ENCODE measurements around the gene CPLX4.
"Not testable (repeated sequence)": the region's sequence is repeated elsewhere in the genome, so short reads cannot be mapped to it uniquely, and the experiment has no call there.

The CPLX4 gene

GRCh38 chr18:59269563-59270119, 48.8 kb downstream of the CPLX4 start:
- DNase-seq (ENCODE audit: low spot score) = no peak

- peak; percentile 7 for DNase-seq (ENCODE audit: low spot score)
These were observed 49.5 kb downstream of the CPLX4 start for GRCh38 chr18:59268721-59269562.

DNA sequence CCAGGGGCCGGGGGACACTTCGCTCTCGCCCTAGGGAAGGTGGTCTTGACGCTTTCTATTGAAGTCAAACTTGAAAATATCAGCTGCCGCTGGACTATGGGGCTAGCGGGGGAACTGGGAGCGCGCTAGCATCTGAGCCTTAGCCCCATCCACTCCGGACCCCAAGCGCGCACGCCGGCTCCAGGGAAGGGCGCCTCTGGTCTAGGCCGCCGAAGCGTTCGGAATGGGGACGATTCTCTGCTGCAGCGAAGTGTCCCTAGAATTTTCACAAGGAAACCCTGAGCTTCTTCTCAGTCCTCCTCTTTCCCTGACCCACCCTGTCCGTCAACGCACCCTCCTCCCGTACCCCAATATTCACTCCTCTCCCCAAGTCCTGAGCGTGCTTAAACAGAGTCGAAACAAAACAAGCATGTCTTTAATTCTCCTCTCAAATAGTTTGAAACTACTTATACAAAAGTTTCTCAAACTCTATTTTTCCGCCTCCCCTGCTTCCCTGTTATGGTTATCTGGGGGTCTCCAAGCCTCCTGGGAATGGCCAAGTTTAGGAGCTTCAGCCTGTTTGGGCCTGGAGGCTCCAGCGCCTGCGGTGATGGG, 50.2 kb downstream of the CPLX4 start:
- DNase-seq (ENCODE audit: low spot score) = no peak

DNA sequence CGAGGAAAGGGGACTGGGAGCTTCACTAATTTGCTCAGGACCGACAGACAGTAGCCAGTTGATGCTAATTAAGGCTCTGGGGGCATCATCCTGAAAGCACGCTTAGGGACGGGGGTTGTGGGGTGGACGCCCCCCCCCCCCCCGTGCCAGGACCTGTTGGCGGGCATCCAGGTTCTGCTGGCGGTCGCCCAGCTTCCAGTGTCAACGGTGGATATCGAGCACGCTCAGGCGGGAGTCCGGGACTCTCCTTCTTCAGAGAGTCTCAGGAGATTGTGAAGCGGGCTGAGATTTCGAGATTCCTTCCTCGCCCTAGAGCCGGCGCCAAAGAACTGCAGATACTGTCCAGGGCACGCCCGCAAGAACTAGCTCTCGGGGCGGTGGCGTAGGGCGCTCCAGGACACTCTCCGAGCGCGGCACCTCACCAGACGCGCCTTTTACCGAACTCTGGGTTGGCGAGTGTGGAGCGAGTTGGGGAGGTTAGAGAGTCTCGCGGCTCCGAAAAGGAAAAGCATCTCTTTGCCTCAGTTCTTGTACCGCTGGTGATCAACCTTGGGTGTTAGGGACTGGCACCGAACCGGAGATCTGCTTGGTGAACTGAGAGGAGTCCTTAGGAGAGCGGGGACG, 50.8 kb downstream of the CPLX4 start:
- DNase-seq (ENCODE audit: low spot score) = no peak

GRCh38 chr18:59266886-59267502, 51.5 kb downstream of the CPLX4 start:
- no peak for DNase-seq (ENCODE audit: low spot score)

DNA sequence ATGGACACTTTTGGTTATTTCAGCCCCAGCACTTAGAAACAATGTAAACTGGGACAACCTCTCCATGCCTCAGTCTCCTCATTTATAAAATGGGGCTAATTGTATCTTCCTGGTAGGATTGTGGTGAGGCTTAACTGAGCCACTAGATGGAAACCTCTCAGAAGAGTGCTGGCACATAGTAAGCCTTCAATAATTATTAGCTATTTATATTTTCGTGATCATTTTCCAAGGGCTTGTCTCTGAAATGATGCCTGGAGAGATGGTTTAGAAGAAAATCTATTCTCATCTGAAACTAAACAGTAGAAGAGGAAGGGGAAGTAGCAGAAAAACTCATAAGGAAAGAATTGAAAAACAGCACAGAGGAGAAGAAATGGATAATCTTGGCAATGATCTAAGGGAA, 52.0 kb downstream of the CPLX4 start:
- DNase-seq (ENCODE audit: low spot score) = no peak

DNA sequence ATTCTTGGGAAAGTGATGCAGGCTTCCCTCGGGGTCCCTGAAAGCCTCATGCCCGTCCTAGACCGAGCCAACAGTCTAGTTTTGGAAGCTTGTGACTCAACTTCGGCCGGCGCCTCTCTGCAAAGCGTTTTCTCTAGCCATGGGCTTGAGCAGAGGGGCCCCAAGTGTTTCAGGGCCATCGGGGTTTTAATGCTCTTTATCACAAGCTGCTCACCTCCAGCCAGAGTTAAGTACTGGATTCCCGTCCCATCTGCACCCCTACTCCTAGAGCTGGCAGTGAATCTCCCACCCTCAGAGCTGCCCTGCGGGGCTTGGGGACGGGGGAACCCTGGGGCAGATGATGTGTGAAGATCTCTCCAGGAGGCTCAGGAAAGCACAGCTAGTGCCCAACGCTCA, 52.5 kb downstream of the CPLX4 start:
- DNase-seq (ENCODE audit: low spot score) = no peak

DNA sequence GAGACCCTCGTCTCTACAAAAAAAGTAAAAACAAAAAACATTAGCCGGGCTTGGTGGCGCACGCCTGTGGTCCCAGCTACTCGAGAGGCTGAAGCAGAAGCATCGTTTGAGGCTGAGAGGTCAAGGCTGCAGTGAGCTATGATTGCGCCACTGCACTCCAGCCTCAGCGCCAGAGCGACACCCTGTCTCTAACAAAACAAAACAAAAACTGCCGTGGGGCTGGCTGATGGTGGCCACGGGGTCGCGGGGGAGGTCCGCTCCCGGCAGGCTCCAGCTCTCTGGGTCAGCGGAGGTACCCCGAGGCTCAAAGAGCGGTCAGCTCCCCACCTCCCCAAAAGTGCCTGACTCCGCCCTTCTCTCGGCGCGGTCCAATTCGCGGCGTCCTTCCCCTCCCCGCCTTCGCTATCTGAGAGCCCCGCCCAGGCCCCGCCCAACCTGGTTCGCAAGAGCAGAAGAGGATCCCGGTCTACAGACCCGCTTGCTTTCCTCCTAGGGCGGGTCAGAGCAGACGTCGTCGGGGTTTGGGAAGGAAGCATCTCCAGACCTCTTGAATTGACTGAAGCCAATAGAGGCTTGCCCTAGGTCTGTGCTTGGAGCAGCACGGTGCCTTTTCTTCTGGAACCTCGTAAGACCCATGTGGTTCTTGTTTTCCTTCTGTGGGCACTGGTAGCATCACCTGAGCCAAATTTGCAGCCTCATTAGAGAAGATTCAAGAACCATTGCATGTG, 53.0 kb downstream of the CPLX4 start:
- no peak for DNase-seq (ENCODE audit: low spot score)

- no peak for DNase-seq (ENCODE audit: low spot score)
These were observed 53.7 kb downstream of the CPLX4 start for GRCh38 chr18:59264651-59265245.

DNA sequence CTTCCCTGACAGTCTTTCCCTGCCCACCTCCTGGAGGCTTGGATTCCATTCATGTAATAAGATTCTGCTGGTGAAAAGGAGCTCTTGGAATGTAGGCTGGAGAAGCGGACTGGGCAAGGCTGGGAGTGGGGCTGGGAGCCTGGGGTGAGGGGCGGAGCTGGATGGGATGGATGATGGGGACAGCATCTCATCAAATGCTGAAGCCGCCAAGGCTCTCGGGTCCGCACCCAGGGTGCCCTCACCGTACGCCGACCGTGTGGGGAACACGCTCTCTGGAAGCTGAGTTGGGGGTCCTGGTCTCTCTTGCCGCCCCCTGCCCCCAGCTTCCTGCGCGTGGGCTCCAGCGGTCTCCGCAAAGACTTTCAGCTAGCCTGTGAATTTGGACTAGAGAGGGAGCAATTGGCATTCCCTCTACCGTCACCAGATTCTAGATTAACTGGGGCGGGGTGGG, 54.3 kb downstream of the CPLX4 start:
- no peak for DNase-seq (ENCODE audit: low spot score)

DNA sequence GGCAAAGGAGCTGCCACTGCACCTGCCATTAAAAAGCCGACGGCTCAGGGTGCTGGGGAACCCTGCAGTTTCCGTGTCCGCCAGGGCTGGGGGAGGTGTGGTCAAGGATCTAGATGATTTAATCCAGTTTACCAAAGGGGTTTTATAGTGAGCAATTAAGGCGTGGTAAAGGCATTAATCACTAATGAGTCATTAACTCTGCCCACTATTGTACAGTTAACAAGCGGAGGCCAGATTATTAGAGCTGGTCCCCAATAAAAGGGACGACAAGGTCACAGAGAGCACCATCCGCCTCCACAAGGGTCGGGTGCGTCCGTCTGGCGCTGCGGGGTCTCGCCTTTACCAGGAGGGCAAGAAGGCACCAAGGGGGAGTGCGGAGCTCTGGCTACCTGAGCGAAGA, 54.8 kb downstream of the CPLX4 start:
- DNase-seq (ENCODE audit: low spot score) = no peak

GRCh38 chr18:59262243-59262642, 56.2 kb downstream of the CPLX4 start:
- DNase-seq (ENCODE audit: low spot score) = not testable (repeated sequence)

GRCh38 chr18:59261842-59262241, 56.6 kb downstream of the CPLX4 start:
- not testable (repeated sequence) for DNase-seq (ENCODE audit: low spot score)

DNA sequence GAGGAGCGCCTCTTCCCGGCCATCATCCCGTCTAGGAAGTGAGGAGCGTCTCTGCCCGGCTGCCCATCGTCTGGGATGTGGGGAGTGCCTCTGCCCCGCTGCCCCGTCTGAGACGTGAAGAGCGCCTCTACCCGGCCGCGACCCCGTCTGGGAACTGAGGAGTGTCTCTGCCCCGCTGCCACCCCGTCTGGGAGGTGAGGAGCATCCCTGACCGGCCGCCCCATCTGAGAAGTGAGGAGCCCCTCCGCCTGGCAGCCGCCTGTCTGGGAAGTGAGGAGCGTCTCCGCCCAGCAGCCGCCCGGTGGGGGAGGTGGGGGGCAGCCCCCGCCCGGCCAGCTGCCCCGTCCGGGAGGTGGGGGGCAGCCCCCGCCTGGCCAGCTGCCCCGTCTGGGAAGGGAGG, 63.0 kb downstream of the CPLX4 start:
- DNase-seq (ENCODE audit: low spot score) = not testable (repeated sequence)

GRCh38 chr18:59249199-59249774, 69.2 kb downstream of the CPLX4 start:
- DNase-seq (ENCODE audit: low spot score) = peak; percentile 68

DNA sequence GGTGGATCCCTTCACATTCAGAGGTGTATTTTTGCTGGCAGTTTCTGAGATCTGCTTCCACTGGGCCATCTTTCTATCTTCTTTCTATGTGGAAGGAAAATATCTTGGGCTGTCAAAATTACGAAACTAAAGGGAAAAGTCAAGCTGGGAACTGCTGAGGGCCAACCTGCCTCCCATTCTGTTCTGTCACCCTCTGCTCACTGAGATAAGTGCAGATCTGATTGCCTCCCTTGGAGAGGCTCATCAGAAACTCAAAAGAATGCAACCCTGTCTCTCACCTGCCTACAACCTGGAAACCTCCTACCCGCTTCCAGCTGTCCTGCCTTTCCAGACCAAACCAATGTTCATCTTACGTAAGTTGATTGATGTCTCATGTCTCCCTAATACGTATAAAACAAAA, 71.7 kb downstream of the CPLX4 start:
- no peak for DNase-seq (ENCODE audit: low spot score)

All from cerebellar cortex (tissue), 1 donor.